HG03521 (cell line): Measurements from ENCODE around the gene KCNJ5.
A peak's percentile ranks its signal among the peaks of the same experiment; 100 is the strongest.

ENCODE experiments used
- ATAC-seq: cut with Tn5 transposase; IDR thresholded peaks from one replicate; pipeline ENCODE4 v1.9.1; 2021; ENCODE audit warnings: mild to moderate bottlenecking, moderate library complexity; ENCODE audit not compliant: unreplicated experiment

Gene KCNJ5

GRCh38 chr11:128893578-128894285, 2.6 kb downstream of the KCNJ5 start:
- ATAC-seq, result peak; percentile 40

GRCh38 chr11:128894286-128894681, 3.1 kb downstream of the KCNJ5 start:
- no peak for ATAC-seq

- ATAC-seq, result no peak
Measured at GRCh38 chr11:128894685-128895084, 3.5 kb downstream of the KCNJ5 start.

GRCh38 chr11:128895526-128895925, 4.4 kb downstream of the KCNJ5 start:
- no peak for ATAC-seq

GRCh38 chr11:128896356-128896755, 5.2 kb downstream of the KCNJ5 start:
- no peak for ATAC-seq

- no peak for ATAC-seq
Measured at GRCh38 chr11:128897826-128898225, 6.7 kb downstream of the KCNJ5 start.

GRCh38 chr11:128898580-128899344, 7.6 kb downstream of the KCNJ5 start:
- ATAC-seq, result no peak

- no peak for ATAC-seq
Measured at GRCh38 chr11:128900468-128900867, 9.3 kb downstream of the KCNJ5 start.

- no peak for ATAC-seq
Measured at GRCh38 chr11:128901653-128902514, 10.7 kb downstream of the KCNJ5 start.

GRCh38 chr11:128902515-128903066, 11.4 kb downstream of the KCNJ5 start:
- ATAC-seq, result no peak

- ATAC-seq, result no peak
Measured at GRCh38 chr11:128903248-128904061, 12.3 kb downstream of the KCNJ5 start.

GRCh38 chr11:128904303-128904655, 13.1 kb downstream of the KCNJ5 start:
- no peak for ATAC-seq

GRCh38 chr11:128904656-128905344, 13.6 kb downstream of the KCNJ5 start:
- ATAC-seq, result no peak

- no peak for ATAC-seq
Measured at GRCh38 chr11:128905345-128906184, 14.4 kb downstream of the KCNJ5 start.

- ATAC-seq, result no peak
Measured at GRCh38 chr11:128906185-128907050, 15.3 kb downstream of the KCNJ5 start.

GRCh38 chr11:128907585-128907984, 16.4 kb downstream of the KCNJ5 start:
- ATAC-seq, result no peak

- no peak for ATAC-seq
Measured at GRCh38 chr11:128908391-128909246, 17.5 kb downstream of the KCNJ5 start.
